Testis (tissue), 2 donors: ENCODE data around the gene ZNF479.
"Not testable (repeated sequence)": the region's sequence is repeated elsewhere in the genome, so short reads cannot be mapped to it uniquely, and the experiment has no call there.

Experiments
- POLR2A ChIP-seq: fragments of 450-650 bp; IDR thresholded peaks from one replicate; pipeline ENCODE4 v1.6.1; 2017; ENCODE audit warnings: antibody characterized with exemption, mild to moderate bottlenecking, moderate library complexity
- TF ChIP-seq, protein P1 (sequence below), 3 experiments: fragments of 450-650 bp in 2 of 3; fragments of 200-600 bp in 1 of 3; sonication (generic) in 1 of 3; IDR thresholded peaks; one replicate each; pipeline ENCODE4 v1.5.1; 2016 to 2019; ENCODE audit warnings: antibody characterized with exemption in 3 of 3, mild to moderate bottlenecking in 2 of 3, moderate library complexity in 1 of 3

- TF ChIP-seq, protein P1, sequence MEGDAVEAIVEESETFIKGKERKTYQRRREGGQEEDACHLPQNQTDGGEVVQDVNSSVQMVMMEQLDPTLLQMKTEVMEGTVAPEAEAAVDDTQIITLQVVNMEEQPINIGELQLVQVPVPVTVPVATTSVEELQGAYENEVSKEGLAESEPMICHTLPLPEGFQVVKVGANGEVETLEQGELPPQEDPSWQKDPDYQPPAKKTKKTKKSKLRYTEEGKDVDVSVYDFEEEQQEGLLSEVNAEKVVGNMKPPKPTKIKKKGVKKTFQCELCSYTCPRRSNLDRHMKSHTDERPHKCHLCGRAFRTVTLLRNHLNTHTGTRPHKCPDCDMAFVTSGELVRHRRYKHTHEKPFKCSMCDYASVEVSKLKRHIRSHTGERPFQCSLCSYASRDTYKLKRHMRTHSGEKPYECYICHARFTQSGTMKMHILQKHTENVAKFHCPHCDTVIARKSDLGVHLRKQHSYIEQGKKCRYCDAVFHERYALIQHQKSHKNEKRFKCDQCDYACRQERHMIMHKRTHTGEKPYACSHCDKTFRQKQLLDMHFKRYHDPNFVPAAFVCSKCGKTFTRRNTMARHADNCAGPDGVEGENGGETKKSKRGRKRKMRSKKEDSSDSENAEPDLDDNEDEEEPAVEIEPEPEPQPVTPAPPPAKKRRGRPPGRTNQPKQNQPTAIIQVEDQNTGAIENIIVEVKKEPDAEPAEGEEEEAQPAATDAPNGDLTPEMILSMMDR (IDR thresholded peaks at IDR 0.05) = not testable (repeated sequence)
- not testable (repeated sequence) for TF ChIP-seq POLR2A
These were observed at the start of gene ZNF479 for GRCh38 chr7:57132336-57132735.
